K562 (cell line): Measurements from ENCODE around the gene SCNN1B. TPM values are rescaled to one million over a fixed set of nuclear protein-coding genes. Genes with fewer than 3 reads are reported as not detected.
A peak's percentile ranks its signal among the peaks of the same experiment; 100 is the strongest.

Experiments used
- ATF7 ChIP-seq: fragments of 450-650 bp; IDR thresholded peaks from 2 replicates; pipeline ENCODE4 v1.7.1; 2014; ENCODE audit warnings: mild to moderate bottlenecking, moderate library complexity
- DMBX1 ChIP-seq: fragments of 250-450 bp; sonication (Bioruptor Pico); IDR thresholded peaks from 2 replicates; pipeline ENCODE4 v1.8.0; 2022; ENCODE audit warnings: inconsistent platforms, mild to moderate bottlenecking, moderate library complexity, borderline replicate concordance
- DNMT1 ChIP-seq: fragments of 450-650 bp; IDR thresholded peaks from 2 replicates; pipeline ENCODE4 v1.6.1; 2016; ENCODE audit warnings: antibody characterized with exemption, mild to moderate bottlenecking
- FOS ChIP-seq: IDR thresholded peaks from 3 replicates; pipeline ENCODE4 v1.6.1; 2011; ENCODE audit not compliant: insufficient read length; ENCODE audit errors: extremely low read depth
- HMG20A ChIP-seq: fragments of 450-650 bp; formaldehyde crosslinking; conservative IDR thresholded peaks from 2 replicates; pipeline ENCODE4 v1.4.0; 2020; ENCODE audit warnings: mild to moderate bottlenecking, mixed read lengths
- ID3 ChIP-seq, 2 experiments: fragments of 250-450 bp in 1 of 2; fragments of 450-650 bp in 1 of 2; sonication (Bioruptor Pico) in 1 of 2; IDR thresholded peaks; 2 replicates each; pipeline versions ENCODE4 v1.6.1 to v1.8.0; 2016 to 2021; ENCODE audit warnings: mild to moderate bottlenecking in 2 of 2, moderate library complexity in 2 of 2, missing compliant biosample characterization in 1 of 2, missing genetic modification characterization in 1 of 2
- KLF13 ChIP-seq: fragments of 450-650 bp; IDR thresholded peaks from 2 replicates; pipeline ENCODE4 v1.6.1; 2016; ENCODE audit warnings: missing genetic modification characterization, low read depth, mild to moderate bottlenecking, missing compliant biosample characterization, moderate library complexity, borderline replicate concordance
- L3MBTL2 ChIP-seq: fragments of 450-650 bp; IDR thresholded peaks from 2 replicates; pipeline ENCODE4 v1.6.1; 2016; ENCODE audit warnings: mild to moderate bottlenecking, moderate library complexity
- MIER1 ChIP-seq: fragments of 450-650 bp; IDR thresholded peaks from 2 replicates; pipeline ENCODE4 v1.6.1; 2016; ENCODE audit warnings: antibody characterized with exemption, mild to moderate bottlenecking, low read depth
- NELFE ChIP-seq: IDR thresholded peaks from 2 replicates; pipeline ENCODE4 v1.6.1; 2011; ENCODE audit warnings: mild to moderate bottlenecking; ENCODE audit not compliant: insufficient read depth, insufficient read length
- NFYB ChIP-seq: IDR thresholded peaks from 2 replicates; pipeline ENCODE4 v1.6.1; 2011; ENCODE audit warnings: mild to moderate bottlenecking, moderate library complexity; ENCODE audit not compliant: insufficient read length; ENCODE audit errors: extremely low read depth
- POLR2AphosphoS5 ChIP-seq: IDR thresholded peaks from 2 replicates; pipeline ENCODE4 v1.6.1; 2011; ENCODE audit warnings: mild to moderate bottlenecking, low read depth, low read length, moderate library complexity; ENCODE audit not compliant: control insufficient read depth, insufficient read depth
- POLR2G ChIP-seq: fragments of 200-400 bp; formaldehyde crosslinking; IDR thresholded peaks from 2 replicates; pipeline ENCODE4 v1.6.1; 2017; ENCODE audit warnings: low read depth, mild to moderate bottlenecking, antibody characterized with exemption, low read length, moderate library complexity
- PRDM10 ChIP-seq: fragments of 450-650 bp; IDR thresholded peaks from 2 replicates; pipeline ENCODE4 v1.6.1; 2018; ENCODE audit not compliant: partially characterized antibody
- RAD51 ChIP-seq: fragments of 450-650 bp; IDR thresholded peaks from 2 replicates; pipeline ENCODE4 v1.7.1; 2016; ENCODE audit warnings: low read depth, mild to moderate bottlenecking, borderline replicate concordance
- RBM25 ChIP-seq: fragments of 200-400 bp; formaldehyde crosslinking; IDR thresholded peaks from 2 replicates; pipeline ENCODE4 v1.6.1; 2018; ENCODE audit warnings: low read length, low read depth, moderate library complexity; ENCODE audit not compliant: severe bottlenecking
- SAP30 ChIP-seq: fragments of 200-600 bp; sonication (generic); IDR thresholded peaks from 2 replicates; pipeline ENCODE4 v1.6.1; 2012; ENCODE audit warnings: borderline replicate concordance, low read depth, mild to moderate bottlenecking, moderate library complexity, low read length, control low read depth, inconsistent platforms; ENCODE audit not compliant: insufficient read depth, poor library complexity, severe bottlenecking
- STAT5A ChIP-seq: IDR thresholded peaks from 2 replicates; pipeline ENCODE4 v1.6.1; 2012; ENCODE audit warnings: low read length, inconsistent platforms, borderline replicate concordance
- USF2 ChIP-seq: sonication (generic); formaldehyde crosslinking; IDR thresholded peaks from 2 replicates; pipeline ENCODE4 v1.5.0; 2020; ENCODE audit warnings: missing genetic modification reagents
- ZC3H4 ChIP-seq: sonication (generic); formaldehyde crosslinking; IDR thresholded peaks from 2 replicates; pipeline ENCODE4 v1.9.0; 2021; ENCODE audit warnings: missing genetic modification reagents, borderline replicate concordance
- ZKSCAN8 ChIP-seq: fragments of 200-800 bp; sonication (Bioruptor generic); IDR thresholded peaks from 2 replicates; pipeline ENCODE4 v1.6.1; 2016; ENCODE audit warnings: missing genetic modification characterization, missing compliant biosample characterization
- ZNF445 ChIP-seq: fragments of 250-450 bp; sonication (Bioruptor Pico); IDR thresholded peaks from 2 replicates; pipeline ENCODE4 v1.4.0; 2020; ENCODE audit warnings: low read depth, mild to moderate bottlenecking, moderate library complexity
- ZNF644 ChIP-seq: fragments of 200-800 bp; sonication (Bioruptor generic); IDR thresholded peaks from 2 replicates; pipeline ENCODE4 v1.6.1; 2016; ENCODE audit warnings: low read depth, missing genetic modification characterization, missing compliant biosample characterization
- ZNF699 ChIP-seq: fragments of 250-450 bp; sonication (Bioruptor Pico); IDR thresholded peaks from 2 replicates; pipeline ENCODE4 v1.8.0; 2021; ENCODE audit warnings: mild to moderate bottlenecking, moderate library complexity; ENCODE audit not compliant: insufficient replicate concordance
- ZZZ3 ChIP-seq: fragments of 450-650 bp; IDR thresholded peaks from 2 replicates; pipeline ENCODE4 v1.6.1; 2016; ENCODE audit warnings: antibody characterized with exemption, mild to moderate bottlenecking, moderate library complexity
- polyA plus RNA-seq, 8 experiments: library from polyadenylated mRNA; depleted of rRNA in 4 of 8; stranded (reverse) in 5 of 8; unstranded in 3 of 8; fragments of >200 nt; fragmentation: Nextera tagmentation in 2 of 8; fragmentation: Illumina TruSeq in 1 of 8; extraction: Ambion mirVana in 2 of 8; extraction: Trizol in 1 of 8; gene quantifications; 2 replicates each; pipeline versions ENCODE4 v1.2.1 to v1.2.3, GENCODE V29; 2011 to 2014; ENCODE audit warnings: inconsistent platforms in 1 of 8, missing spikeins in 1 of 8
- total RNA-seq, 7 experiments: library from RNA; depleted of rRNA in 6 of 7; stranded (reverse); fragments of >200 nt in 6 of 7; fragmentation: Illumina TruSeq in 2 of 7; extraction: Trizol in 2 of 7; gene quantifications; 2 replicates each; pipeline versions ENCODE4 v1.2.1 to v1.2.3, GENCODE V29; 2011 to 2021; ENCODE audit warnings: low replicate concordance in 1 of 7

Gene SCNN1B
- total and polyA plus RNA-seq, 9 of the 15 experiments (the other 6 are each of a cell fraction or from before 2014, with no cell fraction given), result not detected

DNA sequence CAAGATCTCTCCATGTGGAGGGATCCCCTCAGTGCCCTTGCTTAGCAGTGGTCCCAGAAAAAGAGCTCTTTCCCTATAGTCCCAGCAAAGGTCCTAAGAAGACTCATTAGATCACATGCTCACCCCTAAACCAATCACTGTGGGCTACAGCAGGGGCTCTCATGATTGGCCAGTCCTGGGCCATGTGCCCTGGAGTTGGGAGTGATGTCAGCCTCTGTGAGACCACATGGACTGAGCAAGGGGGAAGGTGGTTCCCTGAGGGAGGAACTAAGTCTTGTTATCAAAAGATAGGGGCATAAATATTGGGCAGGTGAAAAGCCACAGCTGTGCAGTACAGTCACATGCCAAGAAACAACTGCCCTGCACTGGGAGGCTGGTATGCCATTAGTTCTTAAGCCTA lies 51.3 kb downstream of the SCNN1B start (continued):
- peak; percentile 85 for TF ChIP-seq USF2 (CRISPR knock-in tag)
- no peak for TF ChIP-seq ZNF699 (CRISPR knock-in tag)
- TF ChIP-seq L3MBTL2, result peak; percentile 60; the same call in 1 of the 2 replicates
- TF ChIP-seq DNMT1, result no peak
- TF ChIP-seq ZC3H4 (CRISPR knock-in tag), result no peak
- TF ChIP-seq NELFE, result no peak
- no peak for TF ChIP-seq KLF13 (tag)
- no peak for TF ChIP-seq STAT5A
- no peak for TF ChIP-seq SAP30
- TF ChIP-seq PRDM10, result peak; percentile 25
- TF ChIP-seq NFYB, result peak; percentile 24
- TF ChIP-seq ATF7, result peak; percentile 28; the same call in 1 of the 2 replicates
- TF ChIP-seq ZNF644, result no peak
- no peak for TF ChIP-seq HMG20A (CRISPR knock-in tag)
- TF ChIP-seq ZZZ3, result no peak
- TF ChIP-seq RAD51, result peak; percentile 88
- no peak for TF ChIP-seq DMBX1 (CRISPR knock-in tag)
- TF ChIP-seq ID3 (CRISPR knock-in tag; IDR thresholded peaks at IDR 0.05), result no peak
- no peak for TF ChIP-seq ID3 (tag; IDR thresholded peaks at IDR 0.05)
- TF ChIP-seq FOS, result no peak
- TF ChIP-seq ZNF445 (CRISPR knock-in tag), result no peak
- peak; percentile 16 for TF ChIP-seq RBM25
- no peak for TF ChIP-seq POLR2AphosphoS5
- TF ChIP-seq ZKSCAN8 (CRISPR knock-in tag), result no peak
- no peak for TF ChIP-seq POLR2G
- no peak for TF ChIP-seq MIER1
